ENCODE data around the gene GSTM5.
A peak's percentile ranks its signal among the peaks of the same experiment; 100 is the strongest.
"Not testable (repeated sequence)": the region's sequence is repeated elsewhere in the genome, so short reads cannot be mapped to it uniquely, and the experiment has no call there.

The GSTM5 gene

GRCh38 chr1:109730666-109731065 is 18.6 kb downstream of the GSTM5 start:
- no peak for DNase-seq (ENCODE audit: low spot score)

GRCh38 chr1:109732390-109732881 is 20.4 kb downstream of the GSTM5 start:
- DNase-seq (ENCODE audit: low spot score): no peak

- DNase-seq (ENCODE audit: low spot score): no peak
These were observed 21.3 kb downstream of the GSTM5 start for GRCh38 chr1:109733236-109733870.

GRCh38 chr1:109739738-109740614 is 27.9 kb downstream of the GSTM5 start:
- peak; percentile 89 for DNase-seq (ENCODE audit: low spot score)

GRCh38 chr1:109740615-109741373 is 28.7 kb downstream of the GSTM5 start, which contains the start of gene GSTM3:
GSTM3 (minus strand) TSS chr1:109741038; CDS start chr1:109740287, 751 bp downstream.
- no peak for DNase-seq (ENCODE audit: low spot score)

GRCh38 chr1:109748311-109748710 is 36.3 kb downstream of the GSTM5 start:
- not testable (repeated sequence) for DNase-seq (ENCODE audit: low spot score)

GRCh38 chr1:109749221-109749620 is 37.2 kb downstream of the GSTM5 start:
- no peak for DNase-seq (ENCODE audit: low spot score)

GRCh38 chr1:109750241-109750882 is 38.3 kb downstream of the GSTM5 start:
- DNase-seq (ENCODE audit: low spot score): no peak

GRCh38 chr1:109750920-109751319 is 38.9 kb downstream of the GSTM5 start:
- DNase-seq (ENCODE audit: low spot score): no peak

GRCh38 chr1:109751531-109752260 is 39.6 kb downstream of the GSTM5 start:
- no peak for DNase-seq (ENCODE audit: low spot score)

- no peak for DNase-seq (ENCODE audit: low spot score)
These were observed 42.7 kb downstream of the GSTM5 start for GRCh38 chr1:109754738-109755137.

GRCh38 chr1:109756325-109756724 is 44.3 kb downstream of the GSTM5 start:
- DNase-seq (ENCODE audit: low spot score): not testable (repeated sequence)

- DNase-seq (ENCODE audit: low spot score): no peak
These were observed 44.9 kb downstream of the GSTM5 start for GRCh38 chr1:109756848-109757521.

GRCh38 chr1:109757936-109758786 is 46.1 kb downstream of the GSTM5 start:
- no peak for DNase-seq (ENCODE audit: low spot score)

- DNase-seq (ENCODE audit: low spot score): no peak
These were observed 47.7 kb downstream of the GSTM5 start for GRCh38 chr1:109759513-109760334.

- no peak for DNase-seq (ENCODE audit: low spot score)
These were observed 48.7 kb downstream of the GSTM5 start for GRCh38 chr1:109760581-109761226.

GRCh38 chr1:109761227-109762038 is 49.4 kb downstream of the GSTM5 start:
- DNase-seq (ENCODE audit: low spot score): no peak

All from D341Med (cell line).